Measurements from ENCODE around the gene NOX3.

The NOX3 gene

GRCh38 chr6:155434829-155435423, 20.7 kb downstream of the NOX3 start:
- H3K27me3 ChIP-seq (ENCODE audit: control insufficient read depth, insufficient read depth, low read length): no peaks in the 10 kb centered on the region
- no peak for DNase-seq (ENCODE audit: low read depth, low spot score)
- H3K27ac ChIP-seq (ENCODE audit: low read length): no peak overlapping the region
- no peaks in the 10 kb centered on the region for H3K4me1 ChIP-seq (ENCODE audit: control insufficient read depth, insufficient read depth, low read length)
- H3K9me3 ChIP-seq (ENCODE audit: control insufficient read depth, insufficient read depth, low read length): no peaks in the 10 kb centered on the region
- H3K36me3 ChIP-seq (ENCODE audit: control insufficient read depth, insufficient read depth, low read length): no peaks in the 10 kb centered on the region
- H3K4me3 ChIP-seq (ENCODE audit: low read length): no peak overlapping the region
- no CpG with 5 or more reads among the region's 13 CpGs for WGBS (ENCODE audit: insufficient coverage, insufficient read length)

GRCh38 chr6:155434096-155434495, 21.5 kb downstream of the NOX3 start:
- H3K27me3 ChIP-seq (ENCODE audit: control insufficient read depth, insufficient read depth, low read length): no peaks in the 10 kb centered on the region
- WGBS (ENCODE audit: insufficient coverage, insufficient read length): no CpG with 5 or more reads among the region's 8 CpGs
- no peak for DNase-seq (ENCODE audit: low read depth, low spot score)
- no peaks in the 10 kb centered on the region for H3K4me1 ChIP-seq (ENCODE audit: control insufficient read depth, insufficient read depth, low read length)
- no peaks in the 10 kb centered on the region for H3K36me3 ChIP-seq (ENCODE audit: control insufficient read depth, insufficient read depth, low read length)
- H3K27ac ChIP-seq (ENCODE audit: low read length): no peak overlapping the region
- no peak overlapping the region for H3K4me3 ChIP-seq (ENCODE audit: low read length)
- H3K9me3 ChIP-seq (ENCODE audit: control insufficient read depth, insufficient read depth, low read length): no peaks in the 10 kb centered on the region

GRCh38 chr6:155432293-155432692, 23.3 kb downstream of the NOX3 start:
- DNase-seq (ENCODE audit: low read depth, low spot score): no peak
- no peaks in the 10 kb centered on the region for H3K36me3 ChIP-seq (ENCODE audit: control insufficient read depth, insufficient read depth, low read length)
- WGBS (ENCODE audit: insufficient coverage, insufficient read length): no CpG with 5 or more reads among the region's 5 CpGs

GRCh38 chr6:155429321-155429893, 26.2 kb downstream of the NOX3 start:
- no peak overlapping the region for H3K4me3 ChIP-seq (ENCODE audit: low read length)
- no peak overlapping the region for H3K27ac ChIP-seq (ENCODE audit: low read length)
- no peaks in the 10 kb centered on the region for H3K4me1 ChIP-seq (ENCODE audit: control insufficient read depth, insufficient read depth, low read length)
- DNase-seq (ENCODE audit: low read depth, low spot score): no peak
- no peaks in the 10 kb centered on the region for H3K9me3 ChIP-seq (ENCODE audit: control insufficient read depth, insufficient read depth, low read length)
- H3K36me3 ChIP-seq (ENCODE audit: control insufficient read depth, insufficient read depth, low read length): no peaks in the 10 kb centered on the region
- no peaks in the 10 kb centered on the region for H3K27me3 ChIP-seq (ENCODE audit: control insufficient read depth, insufficient read depth, low read length)
- no CpG with 5 or more reads among the region's 2 CpGs for WGBS (ENCODE audit: insufficient coverage, insufficient read length)

More at GRCh38 chr6:155432293-155432692, 23.3 kb downstream of the NOX3 start:
- no peaks in the 10 kb centered on the region for H3K4me1 ChIP-seq (ENCODE audit: control insufficient read depth, insufficient read depth, low read length)
- H3K27me3 ChIP-seq (ENCODE audit: control insufficient read depth, insufficient read depth, low read length): no peaks in the 10 kb centered on the region
- H3K4me3 ChIP-seq (ENCODE audit: low read length): no peak overlapping the region
- H3K9me3 ChIP-seq (ENCODE audit: control insufficient read depth, insufficient read depth, low read length): no peaks in the 10 kb centered on the region
- H3K27ac ChIP-seq (ENCODE audit: low read length): no peak overlapping the region

GRCh38 chr6:155426408-155426945, 29.2 kb downstream of the NOX3 start:
- no peaks in the 10 kb centered on the region for H3K27me3 ChIP-seq (ENCODE audit: control insufficient read depth, insufficient read depth, low read length)
- H3K4me1 ChIP-seq (ENCODE audit: control insufficient read depth, insufficient read depth, low read length): no peaks in the 10 kb centered on the region; the same call in 1 of the 2 replicates

GRCh38 chr6:155424181-155424580, 31.5 kb downstream of the NOX3 start:
- H3K27me3 ChIP-seq (ENCODE audit: control insufficient read depth, insufficient read depth, low read length): no peaks in the 10 kb centered on the region
- H3K9me3 ChIP-seq (ENCODE audit: control insufficient read depth, insufficient read depth, low read length): no peaks in the 10 kb centered on the region
- WGBS (ENCODE audit: insufficient coverage, insufficient read length): no CpG with 5 or more reads among the region's 2 CpGs
- H3K4me3 ChIP-seq (ENCODE audit: low read length): no peak overlapping the region
- H3K4me1 ChIP-seq (ENCODE audit: control insufficient read depth, insufficient read depth, low read length): no peaks in the 10 kb centered on the region; the same call in 1 of the 2 replicates
- H3K36me3 ChIP-seq (ENCODE audit: control insufficient read depth, insufficient read depth, low read length): no peaks in the 10 kb centered on the region
- no peak overlapping the region for H3K27ac ChIP-seq (ENCODE audit: low read length)
- DNase-seq (ENCODE audit: low read depth, low spot score): no peak

More at GRCh38 chr6:155426408-155426945, 29.2 kb downstream of the NOX3 start:
- Histone ChIP-seq H3K27ac (ENCODE audit: low read length) (no peak overlapping the region), H3K4me3 (ENCODE audit: low read length) (no peak overlapping the region), H3K36me3 (ENCODE audit: control insufficient read depth, insufficient read depth, low read length) (no peaks in the 10 kb centered on the region), H3K9me3 (ENCODE audit: control insufficient read depth, insufficient read depth, low read length) (no peaks in the 10 kb centered on the region)
- no CpG with 5 or more reads among the region's 3 CpGs for WGBS (ENCODE audit: insufficient coverage, insufficient read length)
- no peak for DNase-seq (ENCODE audit: low read depth, low spot score)

GRCh38 chr6:155422635-155423034, 33.0 kb downstream of the NOX3 start:
- Histone ChIP-seq H3K4me1 (ENCODE audit: control insufficient read depth, insufficient read depth, low read length) (no peaks in the 10 kb centered on the region; the same call in 1 of the 2 replicates), H3K9me3 (ENCODE audit: control insufficient read depth, insufficient read depth, low read length) (no peaks in the 10 kb centered on the region), H3K27ac (ENCODE audit: low read length) (no peak overlapping the region), H3K36me3 (ENCODE audit: control insufficient read depth, insufficient read depth, low read length) (no peaks in the 10 kb centered on the region), H3K4me3 (ENCODE audit: low read length) (no peak overlapping the region), H3K27me3 (ENCODE audit: control insufficient read depth, insufficient read depth, low read length) (no peaks in the 10 kb centered on the region)
- DNase-seq (ENCODE audit: low read depth, low spot score): no peak
- no CpG with 5 or more reads among the region's 10 CpGs for WGBS (ENCODE audit: insufficient coverage, insufficient read length)

- DNase-seq (ENCODE audit: low read depth, low spot score): no peak
- no peaks in the 10 kb centered on the region for H3K9me3 ChIP-seq (ENCODE audit: control insufficient read depth, insufficient read depth, low read length)
- no peaks in the 10 kb centered on the region for H3K27me3 ChIP-seq (ENCODE audit: control insufficient read depth, insufficient read depth, low read length)
- no peak overlapping the region for H3K4me3 ChIP-seq (ENCODE audit: low read length)
- H3K4me1 ChIP-seq (ENCODE audit: control insufficient read depth, insufficient read depth, low read length): peaks cover 1% of the 10 kb centered on the region; the same call in 1 of the 2 replicates
- H3K36me3 ChIP-seq (ENCODE audit: control insufficient read depth, insufficient read depth, low read length): no peaks in the 10 kb centered on the region
- WGBS (ENCODE audit: insufficient coverage, insufficient read length): no CpG with 5 or more reads among the region's 2 CpGs
- H3K27ac ChIP-seq (ENCODE audit: low read length): no peak overlapping the region
Measured at GRCh38 chr6:155420492-155420891, 35.1 kb downstream of the NOX3 start.

GRCh38 chr6:155419161-155419560, 36.5 kb downstream of the NOX3 start:
- H3K4me3 ChIP-seq (ENCODE audit: low read length): no peak overlapping the region
- H3K27me3 ChIP-seq (ENCODE audit: control insufficient read depth, insufficient read depth, low read length): no peaks in the 10 kb centered on the region
- peaks cover 1% of the 10 kb centered on the region; the same call in 1 of the 2 replicates for H3K4me1 ChIP-seq (ENCODE audit: control insufficient read depth, insufficient read depth, low read length)
- no peak for DNase-seq (ENCODE audit: low read depth, low spot score)
- no peak overlapping the region for H3K27ac ChIP-seq (ENCODE audit: low read length)
- no peaks in the 10 kb centered on the region for H3K36me3 ChIP-seq (ENCODE audit: control insufficient read depth, insufficient read depth, low read length)
- WGBS (ENCODE audit: insufficient coverage, insufficient read length): no CpG with 5 or more reads among the region's 4 CpGs
- no peaks in the 10 kb centered on the region for H3K9me3 ChIP-seq (ENCODE audit: control insufficient read depth, insufficient read depth, low read length)

GRCh38 chr6:155418017-155418761, 37.5 kb downstream of the NOX3 start:
- H3K36me3 ChIP-seq (ENCODE audit: control insufficient read depth, insufficient read depth, low read length): no peaks in the 10 kb centered on the region
- no peak overlapping the region for H3K4me3 ChIP-seq (ENCODE audit: low read length)
- WGBS (ENCODE audit: insufficient coverage, insufficient read length): 100% methylated on average over 1 of the region's 9 CpGs
- H3K27ac ChIP-seq (ENCODE audit: low read length): no peak overlapping the region
- peaks cover 1% of the 10 kb centered on the region; the same call in 1 of the 2 replicates for H3K4me1 ChIP-seq (ENCODE audit: control insufficient read depth, insufficient read depth, low read length)
- H3K9me3 ChIP-seq (ENCODE audit: control insufficient read depth, insufficient read depth, low read length): no peaks in the 10 kb centered on the region
- no peak for DNase-seq (ENCODE audit: low read depth, low spot score)
- no peaks in the 10 kb centered on the region for H3K27me3 ChIP-seq (ENCODE audit: control insufficient read depth, insufficient read depth, low read length)
